A549 (cell line): Measurements from ENCODE around the gene CFAP46.

Experiments used
- EP300 ChIP-seq, 2 experiments: fragments of >200 bp; sonication (Bioruptor Twin); formaldehyde crosslinking; IDR thresholded peaks; 2 replicates in 1 of 2; 3 replicates in 1 of 2; pipeline ENCODE4 v1.6.1; 2016 to 2017
- USF2 ChIP-seq: fragments of 450-650 bp; IDR thresholded peaks from 2 replicates; pipeline ENCODE4 v1.6.1; 2014; ENCODE audit warnings: antibody characterized with exemption
- TF ChIP-seq, protein P1 (sequence below): fragments of >200 bp; sonication (Bioruptor Twin); formaldehyde crosslinking; IDR thresholded peaks from 3 replicates; pipeline ENCODE4 v1.5.1; 2016

- TF ChIP-seq, protein P1, sequence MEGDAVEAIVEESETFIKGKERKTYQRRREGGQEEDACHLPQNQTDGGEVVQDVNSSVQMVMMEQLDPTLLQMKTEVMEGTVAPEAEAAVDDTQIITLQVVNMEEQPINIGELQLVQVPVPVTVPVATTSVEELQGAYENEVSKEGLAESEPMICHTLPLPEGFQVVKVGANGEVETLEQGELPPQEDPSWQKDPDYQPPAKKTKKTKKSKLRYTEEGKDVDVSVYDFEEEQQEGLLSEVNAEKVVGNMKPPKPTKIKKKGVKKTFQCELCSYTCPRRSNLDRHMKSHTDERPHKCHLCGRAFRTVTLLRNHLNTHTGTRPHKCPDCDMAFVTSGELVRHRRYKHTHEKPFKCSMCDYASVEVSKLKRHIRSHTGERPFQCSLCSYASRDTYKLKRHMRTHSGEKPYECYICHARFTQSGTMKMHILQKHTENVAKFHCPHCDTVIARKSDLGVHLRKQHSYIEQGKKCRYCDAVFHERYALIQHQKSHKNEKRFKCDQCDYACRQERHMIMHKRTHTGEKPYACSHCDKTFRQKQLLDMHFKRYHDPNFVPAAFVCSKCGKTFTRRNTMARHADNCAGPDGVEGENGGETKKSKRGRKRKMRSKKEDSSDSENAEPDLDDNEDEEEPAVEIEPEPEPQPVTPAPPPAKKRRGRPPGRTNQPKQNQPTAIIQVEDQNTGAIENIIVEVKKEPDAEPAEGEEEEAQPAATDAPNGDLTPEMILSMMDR, result no peak
- TF ChIP-seq USF2, result no peak
- TF ChIP-seq EP300 (IDR thresholded peaks at IDR 0.05), result no peak
Observed at GRCh38 chr10:132817701-132818211, 124.6 kb downstream of the CFAP46 start.
